HCT116 (cell line): ENCODE results near the gene PHACTR1. TPM values are rescaled to one million over a fixed set of nuclear protein-coding genes. Genes with fewer than 3 reads are reported as not detected.

ENCODE experiments used
- ATAC-seq: fragments of 200-7000 bp; cut with Tn5 transposase; 2 replicates; pipeline ENCODE4 v1.9.1; 2020; ENCODE audit warnings: mild to moderate bottlenecking, moderate library complexity
- BruUV-seq: library from RNA; stranded (reverse); fragments of 400-500 nt; replicated peaks from 2 replicates; lab custom pipeline; 2021; lab: Mats Ljungman, UMichigan
- CTCF ChIA-PET: fragments of 300-600 bp; sonication (Branson Sonifier 250); formaldehyde crosslinking; loops from one replicate; lab custom pipeline; 2021; ENCODE audit warnings: antibody characterized with exemption; lab: Charles Lee
- POLR2A ChIA-PET: fragments of 300-600, 350-600 bp; sonication (Branson Sonifier 250); formaldehyde crosslinking; loops from one replicate; lab custom pipeline; 2021; ENCODE audit warnings: antibody characterized with exemption; lab: Charles Lee
- RAD21 ChIA-PET, 2 experiments: fragments of 300-600 bp; sonication (Branson Sonifier 250); formaldehyde crosslinking; loops; one replicate each; lab custom pipeline; 2023; ENCODE audit warnings: low total read pairs in 2 of 2; ENCODE audit not compliant: uncharacterized antibody in 2 of 2, unreplicated experiment in 2 of 2, low non-redundant PET in 1 of 2; lab: Charles Lee
- DNase-seq: peaks from one replicate; pipeline ENCODE4 v3.0.0-alpha.2; 2010; ENCODE audit warnings: low read depth, low spot score
- H2AFZ ChIP-seq: fragments of 200-600 bp; shearing (Covaris generic), sonication (generic); 2 replicates; pipeline ENCODE4 v1.6.1; 2017; ENCODE audit warnings: low read depth, mixed run types, mixed read lengths, antibody characterized with exemption, low read length; ENCODE audit not compliant: poor library complexity, severe bottlenecking
- H3K27ac ChIP-seq: 2 replicates; pipeline ENCODE4 v1.5.1; 2012; ENCODE audit warnings: low read depth, low read length
- H3K27me3 ChIP-seq: fragments of 200-600 bp; sonication (generic); 2 replicates; pipeline ENCODE4 v1.6.1; 2016; ENCODE audit warnings: mixed run types, low read length, mixed read lengths; ENCODE audit not compliant: insufficient read depth
- H3K36me3 ChIP-seq, 2 experiments: fragments of 200-500 bp in 1 of 2; fragments of 200-600 bp in 1 of 2; sonication (Bioruptor generic) in 1 of 2; sonication (generic) in 1 of 2; 2 replicates each; pipeline versions ENCODE4 v1.5.1 to v1.6.1; 2014 to 2016; ENCODE audit warnings: low read length in 2 of 2, inconsistent platforms in 1 of 2, mixed read lengths in 1 of 2, mixed run types in 1 of 2; ENCODE audit not compliant: insufficient read depth in 2 of 2, control insufficient read depth in 1 of 2
- H3K4me1 ChIP-seq, 2 experiments: fragments of 200-600 bp in 1 of 2; sonication (generic) in 1 of 2; 2 replicates each; pipeline versions ENCODE4 v1.5.1 to v1.6.1; 2012 to 2017; ENCODE audit warnings: low read length in 2 of 2, inconsistent platforms in 1 of 2, mild to moderate bottlenecking in 1 of 2, mixed read lengths in 1 of 2, mixed run types in 1 of 2, moderate library complexity in 1 of 2; ENCODE audit not compliant: insufficient read depth in 2 of 2, control insufficient read depth in 1 of 2
- H3K4me2 ChIP-seq: fragments of 200-600 bp; sonication (generic); 2 replicates; pipeline ENCODE4 v1.6.1; 2017; ENCODE audit warnings: mixed run types, low read length, mixed read lengths
- H3K4me3 ChIP-seq, 2 experiments: fragments of 200-600 bp in 1 of 2; sonication (generic) in 1 of 2; replicated peaks in 1 of 2; 2 replicates each; pipeline ENCODE4 v1.5.1; 2011 to 2016; ENCODE audit warnings: low read length in 2 of 2, control low read depth in 1 of 2, low read depth in 1 of 2, mild to moderate bottlenecking in 1 of 2, mixed read lengths in 1 of 2, mixed run types in 1 of 2
- H3K79me2 ChIP-seq: fragments of 200-600 bp; sonication (generic); 2 replicates; pipeline ENCODE4 v1.6.1; 2017; ENCODE audit warnings: mild to moderate bottlenecking, mixed run types, low read length, moderate library complexity, mixed read lengths; ENCODE audit not compliant: insufficient read depth
- H3K9ac ChIP-seq: fragments of 200-600 bp; sonication (generic); 2 replicates; pipeline ENCODE4 v1.6.1; 2016; ENCODE audit warnings: low read length, mixed read lengths
- H3K9me2 ChIP-seq: fragments of 200-600 bp; sonication (generic), shearing (Covaris generic); 2 replicates; pipeline ENCODE4 v1.6.1; 2017; ENCODE audit warnings: mixed run types, mild to moderate bottlenecking, moderate library complexity; ENCODE audit not compliant: insufficient read depth
- H3K9me3 ChIP-seq, 2 experiments: fragments of 200-500 bp in 1 of 2; fragments of 200-600 bp in 1 of 2; sonication (Bioruptor generic) in 1 of 2; sonication (generic) in 1 of 2; 2 replicates each; pipeline ENCODE4 v1.6.1; 2014 to 2017; ENCODE audit warnings: low read length in 2 of 2, mixed read lengths in 2 of 2, inconsistent platforms in 1 of 2, low read depth in 1 of 2, mild to moderate bottlenecking in 1 of 2, mixed run types in 1 of 2, moderate library complexity in 1 of 2; ENCODE audit not compliant: control insufficient read depth in 1 of 2, insufficient read depth in 1 of 2
- H4K20me1 ChIP-seq: fragments of 200-600 bp; sonication (generic), shearing (Covaris generic); 2 replicates; pipeline ENCODE4 v1.6.1; 2017; ENCODE audit warnings: mixed run types, mild to moderate bottlenecking, moderate library complexity; ENCODE audit not compliant: insufficient read depth
- CBX3 ChIP-seq: IDR thresholded peaks from 2 replicates; pipeline ENCODE4 v1.6.1; 2012; ENCODE audit warnings: low read depth
- CEBPB ChIP-seq: IDR thresholded peaks from 2 replicates; pipeline ENCODE4 v1.6.1; 2012; ENCODE audit warnings: low read depth
- ELF1 ChIP-seq: IDR thresholded peaks from 2 replicates; pipeline ENCODE4 v1.6.1; 2012; ENCODE audit warnings: low read depth, borderline replicate concordance
- EZH2 ChIP-seq: fragments of 200-600 bp; sonication (generic); IDR thresholded peaks from 2 replicates; pipeline ENCODE4 v1.6.1; 2017; ENCODE audit warnings: antibody characterized with exemption, mixed run types
- EZH2phosphoT487 ChIP-seq: fragments of 200-600 bp; IDR thresholded peaks from 2 replicates; pipeline ENCODE4 v1.6.1; 2018; ENCODE audit warnings: antibody characterized with exemption, borderline replicate concordance
- FOSL1 ChIP-seq: IDR thresholded peaks from 2 replicates; pipeline ENCODE4 v1.6.1; 2012; ENCODE audit warnings: low read depth
- JUND ChIP-seq: IDR thresholded peaks from 2 replicates; pipeline ENCODE4 v1.6.1; 2012
- POLR2A ChIP-seq: IDR thresholded peaks from 2 replicates; pipeline ENCODE4 v1.7.0; 2011; ENCODE audit warnings: borderline replicate concordance; ENCODE audit not compliant: insufficient read depth, insufficient read length; ENCODE audit errors: extremely low read depth
- POLR2AphosphoS5 ChIP-seq: IDR thresholded peaks from 2 replicates; pipeline ENCODE4 v1.6.1; 2011; ENCODE audit warnings: mild to moderate bottlenecking, low read depth, low read length, moderate library complexity
- RAD21 ChIP-seq: IDR thresholded peaks from 2 replicates; pipeline ENCODE4 v1.6.1; 2012; ENCODE audit warnings: low read depth, mild to moderate bottlenecking
- SP1 ChIP-seq: IDR thresholded peaks from 2 replicates; pipeline ENCODE4 v1.6.1; 2012; ENCODE audit warnings: low read depth
- TCF7L2 ChIP-seq: IDR thresholded peaks from 2 replicates; pipeline ENCODE4 v1.7.0; 2011; ENCODE audit warnings: borderline replicate concordance, inconsistent platforms; ENCODE audit not compliant: insufficient read depth, insufficient read length; ENCODE audit errors: extremely low read depth
- YY1 ChIP-seq: IDR thresholded peaks from 2 replicates; pipeline ENCODE4 v1.6.1; 2011; ENCODE audit warnings: low read length, low read depth, moderate library complexity, mild to moderate bottlenecking; ENCODE audit not compliant: insufficient replicate concordance; ENCODE audit errors: extremely low read depth
- ZFX ChIP-seq: fragments of 450-650 bp; IDR thresholded peaks from 2 replicates; pipeline ENCODE4 v1.6.1; 2017
- ZNF274 ChIP-seq: fragments of 200-500 bp; sonication (Bioruptor generic); IDR thresholded peaks from 2 replicates; pipeline ENCODE4 v1.6.1; 2014; ENCODE audit warnings: mild to moderate bottlenecking, low read depth, low read length, inconsistent platforms
- intact Hi-C: fragments of 100-400 bp; cut with micrococcal nuclease; formaldehyde crosslinking; loops from 2 replicates; pipeline ENCODE4 v1.10.0; 2022
- total RNA-seq: library from RNA; stranded (reverse); gene quantifications from one replicate; pipeline ENCODE4 v1.2.1, GENCODE V29; 2021; ENCODE audit not compliant: unreplicated experiment
- TF ChIP-seq, protein P1 (sequence below): IDR thresholded peaks from 2 replicates; pipeline ENCODE4 v1.6.1; 2012
- TF ChIP-seq, protein P2 (sequence below): IDR thresholded peaks from 2 replicates; pipeline ENCODE4 v1.6.1; 2012

PHACTR1 gene
- total RNA-seq, 1 experiment from 2014 or later = 0.17 TPM

DNA sequence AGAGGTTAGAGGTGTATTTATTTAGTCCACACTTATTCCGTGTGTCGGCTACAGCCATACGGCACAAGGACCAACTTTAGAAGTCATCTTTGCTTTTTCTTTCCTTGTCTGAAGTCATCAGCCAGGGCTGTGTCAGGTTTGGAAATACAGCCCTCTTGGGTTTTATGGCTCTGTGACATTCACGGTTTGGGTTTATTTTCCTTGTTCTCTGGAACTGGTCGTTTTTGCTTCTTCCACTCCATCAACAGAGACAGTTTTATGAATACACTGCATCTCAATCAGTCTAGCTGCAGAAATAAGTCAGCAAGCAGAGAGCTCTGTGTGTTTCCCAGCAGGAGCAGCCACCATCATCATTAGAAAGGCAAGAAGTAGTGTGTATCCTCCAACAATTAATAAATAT, 479.2 kb downstream of the PHACTR1 start (continued):
- no peak for TF ChIP-seq CEBPB
- TF ChIP-seq, protein P1, sequence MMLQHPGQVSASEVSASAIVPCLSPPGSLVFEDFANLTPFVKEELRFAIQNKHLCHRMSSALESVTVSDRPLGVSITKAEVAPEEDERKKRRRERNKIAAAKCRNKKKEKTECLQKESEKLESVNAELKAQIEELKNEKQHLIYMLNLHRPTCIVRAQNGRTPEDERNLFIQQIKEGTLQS = no peak
- no peak for TF ChIP-seq EZH2
- no peak for TF ChIP-seq POLR2AphosphoS5
- TF ChIP-seq, protein P2, sequence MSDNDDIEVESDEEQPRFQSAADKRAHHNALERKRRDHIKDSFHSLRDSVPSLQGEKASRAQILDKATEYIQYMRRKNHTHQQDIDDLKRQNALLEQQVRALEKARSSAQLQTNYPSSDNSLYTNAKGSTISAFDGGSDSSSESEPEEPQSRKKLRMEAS = no peak
- no peak for TF ChIP-seq ELF1

DNA sequence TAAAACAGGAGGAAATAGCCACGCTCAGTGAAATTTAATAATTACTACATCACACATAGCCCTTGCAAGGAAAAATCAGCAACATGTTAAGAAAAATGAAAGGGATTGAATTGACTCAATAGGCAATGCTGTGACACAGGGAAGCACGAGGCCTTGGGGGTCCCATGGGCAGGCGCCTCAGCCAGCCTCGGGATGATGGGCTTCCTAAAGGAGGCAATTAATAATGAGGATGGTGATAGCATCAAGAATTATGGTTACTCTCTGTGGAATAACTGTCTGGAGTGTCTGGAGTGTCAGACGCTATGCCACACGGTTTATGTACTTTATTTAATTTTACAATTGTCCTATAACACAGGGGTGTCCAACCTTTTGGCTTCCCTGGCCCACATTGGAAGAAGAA, 481.6 kb downstream of the PHACTR1 start:
- Histone ChIP-seq H3K9me2 (no peaks in the 10 kb centered on the region), H3K36me3 (no peaks in the 10 kb centered on the region), H3K9ac (no peak overlapping the region), H3K4me3 (no peak overlapping the region), H3K79me2 (no peaks in the 10 kb centered on the region)
- CTCF ChIA-PET = no interaction called here
- POLR2A ChIA-PET = no interaction called here
- ATAC-seq = no peak
- TF ChIP-seq, protein P1 = no peak
- TF ChIP-seq ZNF274 (no peak), SP1 (no peak), YY1 (no peak), CBX3 (no peak), POLR2AphosphoS5 (no peak), ZFX (no peak), ELF1 (no peak), TCF7L2 (no peak), FOSL1 (no peak), EZH2 (no peak), RAD21 (no peak), EZH2phosphoT487 (no peak), CEBPB (no peak), JUND (no peak), POLR2A (no peak)
- TF ChIP-seq, protein P2 = no peak
- TF ChIP-seq, all 23 proteins: peak for 0
- intact Hi-C loops = no loop called here
- Histone ChIP-seq H4K20me1 (no peaks in the 10 kb centered on the region; the same call in 1 of the 2 replicates), H3K9me3 (no peaks in the 10 kb centered on the region), H3K4me1 (no peaks in the 10 kb centered on the region), H3K27ac (no peak overlapping the region), H3K27me3 (peaks cover 16% of the 10 kb centered on the region; the same call in 1 of the 2 replicates), H2AFZ (no peak overlapping the region), H3K4me2 (no peak overlapping the region)
- RAD21 ChIA-PET = no interaction called here
- BruUV-seq = no TSS peak
- no peak for DNase-seq
